ENCODE measurements around the gene DSTYK.

DSTYK gene

GRCh38 chr1:205140113-205140512, 71.4 kb downstream of the DSTYK start:
- no peaks in the 10 kb centered on the region for H3K9me3 ChIP-seq (replicated peaks; ENCODE audit: low read length)
- no peak overlapping the region for H3K4me2 ChIP-seq (ENCODE audit: low read length)
- peaks cover 14% of the 10 kb centered on the region for H3K4me1 ChIP-seq (ENCODE audit: control insufficient read depth, insufficient read depth, low read length)
- no peak overlapping the region for H3K9ac ChIP-seq (ENCODE audit: low read depth, low read length)
- H3K4me3 ChIP-seq (ENCODE audit: low read length) = no peak overlapping the region
- H3K36me3 ChIP-seq (ENCODE audit: insufficient read depth, low read length) = no peaks in the 10 kb centered on the region
- no peaks in the 10 kb centered on the region for H3K27me3 ChIP-seq (ENCODE audit: control insufficient read depth, insufficient read depth, low read length)

GRCh38 chr1:205137901-205138300, 73.6 kb downstream of the DSTYK start:
- no peaks in the 10 kb centered on the region for H3K9me3 ChIP-seq (replicated peaks; ENCODE audit: low read length)
- H3K4me1 ChIP-seq (ENCODE audit: control insufficient read depth, insufficient read depth, low read length) = peaks cover 3% of the 10 kb centered on the region
- H3K4me3 ChIP-seq (ENCODE audit: low read length) = no peak overlapping the region
- H3K27me3 ChIP-seq (ENCODE audit: control insufficient read depth, insufficient read depth, low read length) = no peaks in the 10 kb centered on the region
- H3K36me3 ChIP-seq (ENCODE audit: insufficient read depth, low read length) = no peaks in the 10 kb centered on the region
- no peak overlapping the region for H3K4me2 ChIP-seq (ENCODE audit: low read length)
- no peak overlapping the region for H3K9ac ChIP-seq (ENCODE audit: low read depth, low read length)

GRCh38 chr1:205133287-205133686, 78.2 kb downstream of the DSTYK start:
- H3K9ac ChIP-seq (ENCODE audit: low read depth, low read length) = no peak overlapping the region
- no peak overlapping the region for H3K4me2 ChIP-seq (ENCODE audit: low read length)
- no peaks in the 10 kb centered on the region for H3K4me1 ChIP-seq (ENCODE audit: control insufficient read depth, insufficient read depth, low read length)
- no peaks in the 10 kb centered on the region for H3K9me3 ChIP-seq (replicated peaks; ENCODE audit: low read length)
- H3K36me3 ChIP-seq (ENCODE audit: insufficient read depth, low read length) = no peaks in the 10 kb centered on the region
- no peaks in the 10 kb centered on the region for H3K27me3 ChIP-seq (ENCODE audit: control insufficient read depth, insufficient read depth, low read length)
- H3K4me3 ChIP-seq (ENCODE audit: low read length) = no peak overlapping the region

GRCh38 chr1:205129447-205130029, 82.0 kb downstream of the DSTYK start:
- Histone ChIP-seq H3K9ac (ENCODE audit: low read depth, low read length) (no peak overlapping the region), H3K4me3 (ENCODE audit: low read length) (no peak overlapping the region), H3K4me2 (ENCODE audit: low read length) (no peak overlapping the region), H3K27me3 (ENCODE audit: control insufficient read depth, insufficient read depth, low read length) (no peaks in the 10 kb centered on the region), H3K9me3 (replicated peaks; ENCODE audit: low read length) (no peaks in the 10 kb centered on the region), H3K36me3 (ENCODE audit: insufficient read depth, low read length) (no peaks in the 10 kb centered on the region), H3K4me1 (ENCODE audit: control insufficient read depth, insufficient read depth, low read length) (no peaks in the 10 kb centered on the region)

- H3K9me3 ChIP-seq (replicated peaks; ENCODE audit: low read length) = no peaks in the 10 kb centered on the region
- no peak overlapping the region for H3K4me3 ChIP-seq (ENCODE audit: low read length)
- H3K9ac ChIP-seq (ENCODE audit: low read depth, low read length) = no peak overlapping the region
- H3K36me3 ChIP-seq (ENCODE audit: insufficient read depth, low read length) = no peaks in the 10 kb centered on the region
- H3K4me2 ChIP-seq (ENCODE audit: low read length) = no peak overlapping the region
- H3K27me3 ChIP-seq (ENCODE audit: control insufficient read depth, insufficient read depth, low read length) = no peaks in the 10 kb centered on the region
- H3K4me1 ChIP-seq (ENCODE audit: control insufficient read depth, insufficient read depth, low read length) = no peaks in the 10 kb centered on the region
Measured at GRCh38 chr1:205128050-205128449, 83.5 kb downstream of the DSTYK start.

GRCh38 chr1:205127646-205128045, 83.9 kb downstream of the DSTYK start:
- Histone ChIP-seq H3K36me3 (ENCODE audit: insufficient read depth, low read length) (no peaks in the 10 kb centered on the region), H3K4me1 (ENCODE audit: control insufficient read depth, insufficient read depth, low read length) (peaks cover 3% of the 10 kb centered on the region)

GRCh38 chr1:205124726-205125125, 86.8 kb downstream of the DSTYK start:
- no peak overlapping the region for H3K4me3 ChIP-seq (ENCODE audit: low read length)
- no peaks in the 10 kb centered on the region for H3K36me3 ChIP-seq (ENCODE audit: insufficient read depth, low read length)
- H3K4me1 ChIP-seq (ENCODE audit: control insufficient read depth, insufficient read depth, low read length) = peaks cover 18% of the 10 kb centered on the region
- no peaks in the 10 kb centered on the region for H3K9me3 ChIP-seq (replicated peaks; ENCODE audit: low read length)
- H3K9ac ChIP-seq (ENCODE audit: low read depth, low read length) = no peak overlapping the region
- no peak overlapping the region for H3K4me2 ChIP-seq (ENCODE audit: low read length)
- H3K27me3 ChIP-seq (ENCODE audit: control insufficient read depth, insufficient read depth, low read length) = no peaks in the 10 kb centered on the region

More at GRCh38 chr1:205127646-205128045, 83.9 kb downstream of the DSTYK start:
- Histone ChIP-seq H3K9me3 (replicated peaks; ENCODE audit: low read length) (no peaks in the 10 kb centered on the region), H3K27me3 (ENCODE audit: control insufficient read depth, insufficient read depth, low read length) (no peaks in the 10 kb centered on the region), H3K9ac (ENCODE audit: low read depth, low read length) (no peak overlapping the region), H3K4me2 (ENCODE audit: low read length) (no peak overlapping the region), H3K4me3 (ENCODE audit: low read length) (no peak overlapping the region)

GRCh38 chr1:205122489-205122882, 89.0 kb downstream of the DSTYK start:
- no peaks in the 10 kb centered on the region for H3K9me3 ChIP-seq (replicated peaks; ENCODE audit: low read length)
- no peaks in the 10 kb centered on the region for H3K36me3 ChIP-seq (ENCODE audit: insufficient read depth, low read length)
- peak overlapping the region; percentile 88 for H3K9ac ChIP-seq (ENCODE audit: low read depth, low read length)
- peaks cover 18% of the 10 kb centered on the region for H3K4me1 ChIP-seq (ENCODE audit: control insufficient read depth, insufficient read depth, low read length)
- H3K4me3 ChIP-seq (ENCODE audit: low read length) = peak overlapping the region; percentile 79
- no peaks in the 10 kb centered on the region for H3K27me3 ChIP-seq (ENCODE audit: control insufficient read depth, insufficient read depth, low read length)
- H3K4me2 ChIP-seq (ENCODE audit: low read length) = peak overlapping the region; percentile 81

GRCh38 chr1:205121660-205122488, 89.6 kb downstream of the DSTYK start, which contains the start of gene RBBP5:
Gene RBBP5 (minus strand): TSS chr1:205121978. CDS start chr1:205121873, 105 bp downstream.
- Histone ChIP-seq H3K9ac (ENCODE audit: low read depth, low read length) (peak within 1 kb of the TSS; percentile 88), H3K27me3 (ENCODE audit: control insufficient read depth, insufficient read depth, low read length) (no peaks in the 10 kb centered on the region), H3K4me1 (ENCODE audit: control insufficient read depth, insufficient read depth, low read length) (peaks cover 18% of the 10 kb centered on the region), H3K4me2 (ENCODE audit: low read length) (peak within 1 kb of the TSS; percentile 81), H3K4me3 (ENCODE audit: low read length) (peak within 1 kb of the TSS; percentile 79), H3K9me3 (replicated peaks; ENCODE audit: low read length) (no peaks in the 10 kb centered on the region), H3K36me3 (ENCODE audit: insufficient read depth, low read length) (no peaks in the 10 kb centered on the region)

GRCh38 chr1:205118752-205119151, 92.8 kb downstream of the DSTYK start:
- H3K36me3 ChIP-seq (ENCODE audit: insufficient read depth, low read length) = peaks cover 8% of the 10 kb centered on the region
- no peak overlapping the region for H3K9ac ChIP-seq (ENCODE audit: low read depth, low read length)
- no peaks in the 10 kb centered on the region for H3K27me3 ChIP-seq (ENCODE audit: control insufficient read depth, insufficient read depth, low read length)
- H3K4me1 ChIP-seq (ENCODE audit: control insufficient read depth, insufficient read depth, low read length) = peaks cover 18% of the 10 kb centered on the region
- no peak overlapping the region for H3K4me3 ChIP-seq (ENCODE audit: low read length)
- no peaks in the 10 kb centered on the region for H3K9me3 ChIP-seq (replicated peaks; ENCODE audit: low read length)
- H3K4me2 ChIP-seq (ENCODE audit: low read length) = no peak overlapping the region

GRCh38 chr1:205111354-205111753, 100.1 kb downstream of the DSTYK start:
- H3K9me3 ChIP-seq (replicated peaks; ENCODE audit: low read length) = no peaks in the 10 kb centered on the region
- H3K27me3 ChIP-seq (ENCODE audit: control insufficient read depth, insufficient read depth, low read length) = no peaks in the 10 kb centered on the region
- H3K4me1 ChIP-seq (ENCODE audit: control insufficient read depth, insufficient read depth, low read length) = no peaks in the 10 kb centered on the region
- peaks cover 11% of the 10 kb centered on the region for H3K36me3 ChIP-seq (ENCODE audit: insufficient read depth, low read length)
- H3K9ac ChIP-seq (ENCODE audit: low read depth, low read length) = no peak overlapping the region
- no peak overlapping the region for H3K4me3 ChIP-seq (ENCODE audit: low read length)
- no peak overlapping the region for H3K4me2 ChIP-seq (ENCODE audit: low read length)

- H3K4me2 ChIP-seq (ENCODE audit: low read length) = no peak overlapping the region
- H3K4me1 ChIP-seq (ENCODE audit: control insufficient read depth, insufficient read depth, low read length) = no peaks in the 10 kb centered on the region
- no peaks in the 10 kb centered on the region for H3K9me3 ChIP-seq (replicated peaks; ENCODE audit: low read length)
- H3K4me3 ChIP-seq (ENCODE audit: low read length) = no peak overlapping the region
- H3K9ac ChIP-seq (ENCODE audit: low read depth, low read length) = no peak overlapping the region
- H3K27me3 ChIP-seq (ENCODE audit: control insufficient read depth, insufficient read depth, low read length) = no peaks in the 10 kb centered on the region
- H3K36me3 ChIP-seq (ENCODE audit: insufficient read depth, low read length) = peaks cover 22% of the 10 kb centered on the region
Measured at GRCh38 chr1:205109711-205110110, 101.8 kb downstream of the DSTYK start.

All from skeletal muscle satellite cell (primary cell).